Thoracic aorta (tissue), 2 donors: ENCODE measurements around the gene ZNF208. TPM values are rescaled to one million over a fixed set of nuclear protein-coding genes. Genes with fewer than 3 reads are reported as not detected.
"Not testable (repeated sequence)": the region's sequence is repeated elsewhere in the genome, so short reads cannot be mapped to it uniquely, and the experiment has no call there.

Experiments used
- ATAC-seq: fragments of 150-250 bp; one replicate; pipeline ENCODE4 v1.8.0; 2017; ENCODE audit warnings: low read depth; ENCODE audit not compliant: insufficient number of reproducible peaks, low FRiP score
- DNase-seq: peaks from one replicate; pipeline ENCODE4 v3.0.0-alpha.2; 2020; ENCODE audit warnings: low spot score
- H3K27ac ChIP-seq, 2 donors: fragments of 200-600 bp; sonication (generic); 1 replicate in 1 of 2; 2 replicates in 1 of 2; pipeline ENCODE4 v1.5.1; 2016; ENCODE audit warnings: mild to moderate bottlenecking in 2 of 2, moderate library complexity in 2 of 2
- H3K27me3 ChIP-seq: fragments of 200-600 bp; sonication (generic); replicated peaks from 2 replicates; pipeline ENCODE4 v1.6.0; 2016; ENCODE audit warnings: mild to moderate bottlenecking; ENCODE audit not compliant: insufficient read depth
- H3K36me3 ChIP-seq: fragments of 200-600 bp; sonication (generic); one replicate; pipeline ENCODE4 v1.5.1; 2016
- H3K4me1 ChIP-seq, 2 donors: fragments of 200-600 bp; sonication (generic); 1 replicate in 1 of 2; 2 replicates in 1 of 2; pipeline versions ENCODE4 v1.5.1 to v1.6.0; 2016; ENCODE audit warnings: low read depth in 2 of 2, mild to moderate bottlenecking in 1 of 2; ENCODE audit not compliant: control insufficient read depth in 1 of 2
- H3K4me3 ChIP-seq: fragments of 200-600 bp; sonication (generic); 2 replicates; pipeline ENCODE4 v1.5.1; 2016; ENCODE audit warnings: mild to moderate bottlenecking
- H3K9me3 ChIP-seq: fragments of 200-600 bp; sonication (generic); 2 replicates; pipeline ENCODE4 v1.5.1; 2016
- total RNA-seq, 2 donors: library from RNA; depleted of rRNA; stranded (reverse); fragments of >200 nt; gene quantifications; one replicate each; pipeline versions ENCODE4 v1.1.0 to v1.2.3, GENCODE V29; 2016
- TF ChIP-seq, protein P1 (sequence below): fragments of 200-600 bp; sonication (generic); IDR thresholded peaks from one replicate; pipeline ENCODE4 v1.5.1; 2019; ENCODE audit warnings: antibody characterized with exemption

The ZNF208 gene
- 1 to 10 TPM; 7.7 to 8.4 TPM for total RNA-seq

DNA sequence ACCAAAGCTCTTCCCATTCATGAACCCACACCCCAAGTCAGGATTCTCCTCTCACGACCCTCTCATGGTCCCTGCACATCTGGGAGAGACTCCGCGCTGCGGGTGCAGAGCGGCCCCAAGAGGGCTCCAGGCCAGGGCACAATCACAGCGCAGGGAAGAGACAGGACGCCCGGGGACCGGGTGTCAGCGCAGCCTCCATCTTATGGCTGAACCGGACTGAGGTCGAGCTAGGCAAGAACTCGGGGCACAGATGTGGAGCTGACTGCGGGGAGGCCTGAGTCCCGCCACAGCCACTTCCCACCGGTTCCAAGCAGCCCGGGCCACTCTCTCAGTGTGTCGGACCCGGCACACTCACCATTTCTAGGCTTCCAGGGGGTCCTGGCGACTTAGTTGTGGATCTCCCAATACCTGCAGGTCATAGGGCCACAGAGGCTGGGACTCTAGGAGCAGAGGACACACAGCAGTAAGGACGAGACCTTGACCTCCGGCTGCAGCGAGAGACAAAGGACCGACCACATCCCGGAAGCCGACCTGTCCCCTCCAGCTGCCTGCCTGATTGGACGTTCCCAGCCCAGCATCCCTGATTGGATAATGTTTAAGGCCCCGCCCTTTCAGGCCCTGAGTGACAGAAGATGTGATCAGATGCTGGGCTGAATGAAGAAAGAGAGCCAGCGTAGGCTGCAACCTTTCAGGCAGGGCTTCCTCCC, at the start of gene ZNF208:
Gene ZNF208, minus strand, starts transcription at position 507 of the 707 bp plus-strand sequence. Its CDS starts 149 bp downstream, at position 358.
- H3K4me3 ChIP-seq, result peak within 1 kb of the TSS; percentile 74
- peak within 1 kb of the TSS in 1 of 2 donors; percentile 44 for H3K27ac ChIP-seq
- H3K4me1 ChIP-seq, H3K27me3 ChIP-seq, H3K36me3 ChIP-seq, H3K9me3 ChIP-seq: not testable (repeated sequence)
- peak; percentile 20 for ATAC-seq
- DNase-seq, result peak; percentile 2

DNA sequence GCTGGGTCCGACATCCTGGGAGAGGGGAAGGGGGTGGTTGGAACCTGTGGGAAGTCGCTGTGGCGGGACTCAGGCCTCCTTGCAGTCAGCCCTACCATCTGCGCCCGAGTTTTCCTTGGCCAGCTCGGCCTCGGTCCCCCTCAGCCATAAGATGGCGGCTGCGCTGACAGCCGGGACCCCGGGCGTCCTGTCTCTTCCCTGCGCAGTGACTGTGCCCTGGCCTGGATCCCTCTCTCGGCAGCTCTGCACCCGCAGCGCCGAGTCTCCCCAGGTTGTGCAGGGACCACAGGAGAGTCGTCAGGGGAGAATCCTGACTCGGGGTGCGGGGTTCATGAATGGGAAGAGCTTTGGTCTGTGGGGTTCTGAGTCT, 41.9 kb upstream of the ZNF208 start:
- H3K27ac ChIP-seq, result no peak overlapping the region
- TF ChIP-seq, protein P1, sequence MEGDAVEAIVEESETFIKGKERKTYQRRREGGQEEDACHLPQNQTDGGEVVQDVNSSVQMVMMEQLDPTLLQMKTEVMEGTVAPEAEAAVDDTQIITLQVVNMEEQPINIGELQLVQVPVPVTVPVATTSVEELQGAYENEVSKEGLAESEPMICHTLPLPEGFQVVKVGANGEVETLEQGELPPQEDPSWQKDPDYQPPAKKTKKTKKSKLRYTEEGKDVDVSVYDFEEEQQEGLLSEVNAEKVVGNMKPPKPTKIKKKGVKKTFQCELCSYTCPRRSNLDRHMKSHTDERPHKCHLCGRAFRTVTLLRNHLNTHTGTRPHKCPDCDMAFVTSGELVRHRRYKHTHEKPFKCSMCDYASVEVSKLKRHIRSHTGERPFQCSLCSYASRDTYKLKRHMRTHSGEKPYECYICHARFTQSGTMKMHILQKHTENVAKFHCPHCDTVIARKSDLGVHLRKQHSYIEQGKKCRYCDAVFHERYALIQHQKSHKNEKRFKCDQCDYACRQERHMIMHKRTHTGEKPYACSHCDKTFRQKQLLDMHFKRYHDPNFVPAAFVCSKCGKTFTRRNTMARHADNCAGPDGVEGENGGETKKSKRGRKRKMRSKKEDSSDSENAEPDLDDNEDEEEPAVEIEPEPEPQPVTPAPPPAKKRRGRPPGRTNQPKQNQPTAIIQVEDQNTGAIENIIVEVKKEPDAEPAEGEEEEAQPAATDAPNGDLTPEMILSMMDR, result no peak
- no peaks in the 10 kb centered on the region for H3K9me3 ChIP-seq
- H3K27me3 ChIP-seq, result no peaks in the 10 kb centered on the region
- ATAC-seq (no peak), DNase-seq (no peak)
- peak overlapping the region; percentile 69 for H3K4me3 ChIP-seq
- no peaks in the 10 kb centered on the region for H3K4me1 ChIP-seq
- no peaks in the 10 kb centered on the region for H3K36me3 ChIP-seq

DNA sequence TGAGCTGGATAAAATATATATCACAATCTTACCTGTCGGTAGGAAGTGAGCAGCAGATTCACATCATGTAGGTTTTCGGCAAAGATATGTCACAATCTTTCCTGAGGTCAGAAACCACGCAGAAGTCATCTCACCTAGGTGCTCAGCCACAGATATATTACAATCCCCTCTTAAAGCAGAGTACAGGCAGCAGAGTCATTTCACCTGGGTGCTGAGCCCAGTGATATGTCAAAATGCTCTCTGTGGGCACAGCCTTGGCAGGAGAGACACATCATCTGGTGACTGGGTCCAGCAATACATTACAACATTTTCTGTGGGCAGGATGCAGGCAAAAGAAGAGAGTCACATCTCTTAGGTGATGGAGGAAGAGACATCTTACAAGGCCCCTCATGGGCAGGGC, 30.4 kb upstream of the ZNF208 start:
- not testable (repeated sequence) for H3K27ac ChIP-seq, ATAC-seq

DNA sequence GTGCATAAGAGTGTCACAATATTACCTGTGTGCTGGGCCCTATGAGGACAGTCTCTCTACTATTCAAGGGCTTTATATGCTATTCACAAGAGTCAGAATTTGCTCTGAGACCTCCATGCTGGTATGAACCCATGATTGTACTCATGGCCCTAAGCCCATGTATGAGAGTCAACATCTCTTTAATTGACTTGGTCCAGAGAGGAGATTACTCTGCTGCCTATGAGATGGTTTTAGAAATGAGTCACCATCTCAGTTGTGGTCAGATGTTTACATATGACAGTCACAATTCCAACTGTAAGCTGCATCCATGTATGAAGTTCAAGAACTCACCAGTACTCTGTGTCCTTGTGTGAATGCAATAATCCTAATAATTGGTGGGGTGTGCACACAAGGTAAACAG, 19.9 kb upstream of the ZNF208 start:
- Histone ChIP-seq H3K4me1 (no peaks in the 10 kb centered on the region), H3K36me3 (no peaks in the 10 kb centered on the region), H3K27ac (no peak overlapping the region), H3K4me3 (no peak overlapping the region), H3K9me3 (no peaks in the 10 kb centered on the region), H3K27me3 (no peaks in the 10 kb centered on the region)
- DNase-seq (no peak), ATAC-seq (no peak)
- TF ChIP-seq, protein P1, result no peak

More for the DNA sequence above, 30.4 kb upstream of the ZNF208 start:
- H3K27me3 ChIP-seq, H3K4me3 ChIP-seq, DNase-seq, H3K36me3 ChIP-seq, H3K4me1 ChIP-seq, H3K9me3 ChIP-seq: not testable (repeated sequence)

DNA sequence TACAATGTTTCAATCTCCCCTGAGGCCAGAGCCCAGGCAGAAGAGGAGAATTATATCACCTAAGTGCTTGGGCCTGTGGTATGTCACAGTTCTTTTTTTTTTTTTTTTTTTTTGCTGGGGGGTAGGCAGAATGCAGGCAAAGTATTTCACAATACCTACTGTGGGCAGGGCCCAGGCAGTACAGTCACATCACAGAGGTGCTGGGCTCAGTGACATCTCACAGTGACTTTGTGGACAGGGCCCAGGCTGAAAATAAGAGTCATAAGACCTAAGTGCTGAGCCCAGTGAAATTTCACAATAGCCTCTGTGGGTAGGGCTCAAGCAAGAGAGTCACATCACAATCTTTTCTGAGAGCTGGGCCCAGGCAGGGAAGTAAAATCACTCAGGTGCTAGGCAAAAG, 15.9 kb upstream of the ZNF208 start:
- Histone ChIP-seq H3K9me3 (no peaks in the 10 kb centered on the region), H3K4me3 (no peak overlapping the region), H3K36me3 (no peaks in the 10 kb centered on the region), H3K4me1 (no peaks in the 10 kb centered on the region), H3K27me3 (no peaks in the 10 kb centered on the region), H3K27ac (no peak overlapping the region)
- TF ChIP-seq, protein P1, result no peak
- no peak for ATAC-seq
- DNase-seq, result no peak

DNA sequence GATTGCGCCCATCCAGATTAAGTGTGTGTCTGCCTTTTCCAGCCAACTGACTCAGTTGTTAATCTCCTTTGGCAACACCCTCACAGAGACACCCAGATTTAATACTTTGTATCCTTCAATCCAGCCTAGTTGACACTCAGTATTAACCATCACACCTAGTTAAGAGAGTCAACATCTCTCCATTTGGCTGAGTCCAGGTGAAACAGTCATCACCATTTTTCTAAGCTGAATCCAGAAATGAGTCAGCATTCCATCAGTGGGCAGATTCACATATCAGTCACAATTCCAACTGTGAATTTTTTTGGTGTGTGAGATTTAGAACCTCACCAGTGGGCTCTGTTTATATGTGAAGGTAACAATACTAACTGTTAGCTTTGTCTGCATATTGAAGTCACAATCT, 14.8 kb upstream of the ZNF208 start:
- ATAC-seq, H3K36me3 ChIP-seq, H3K27ac ChIP-seq, H3K9me3 ChIP-seq, DNase-seq, H3K4me3 ChIP-seq, H3K27me3 ChIP-seq, H3K4me1 ChIP-seq: not testable (repeated sequence)

DNA sequence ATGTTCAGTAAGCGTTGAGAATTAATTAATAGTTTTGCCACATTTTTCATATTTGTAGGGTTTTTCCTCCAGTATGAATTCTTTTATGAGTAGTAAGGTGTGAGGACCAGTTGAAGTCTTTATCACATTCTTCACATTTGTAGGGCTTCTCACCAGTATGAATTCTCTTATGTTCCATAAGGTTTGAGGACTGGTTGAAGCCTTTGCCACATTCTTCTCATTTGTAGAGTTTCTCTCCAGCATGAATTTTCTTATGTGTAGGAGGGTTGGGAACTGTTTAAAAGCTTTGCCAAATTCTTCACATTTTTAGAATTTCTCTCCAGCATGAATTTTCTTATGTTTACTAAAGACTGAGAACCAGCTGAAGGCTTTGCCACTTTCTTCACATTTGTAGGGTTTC, 40.3 kb downstream of the ZNF208 start:
- Histone ChIP-seq H3K4me3 (no peak overlapping the region), H3K27me3 (no peaks in the 10 kb centered on the region), H3K36me3 (no peaks in the 10 kb centered on the region), H3K4me1 (no peaks in the 10 kb centered on the region), H3K27ac (no peak overlapping the region), H3K9me3 (peaks cover 98% of the 10 kb centered on the region)
- no peak for DNase-seq
- TF ChIP-seq, protein P1, result no peak
- no peak for ATAC-seq
